ENCODE data around the gene SNX8.

The SNX8 gene

GRCh38 chr7:2255145-2256139, 58.8 kb downstream of the SNX8 start:
- no peak for TF ChIP-seq ZNF274 (IDR thresholded peaks at IDR 0.05; ENCODE audit: low read depth, low read length)

GRCh38 chr7:2254429-2255144, 59.7 kb downstream of the SNX8 start:
- no peak overlapping the region for H3K4me3 ChIP-seq (ENCODE audit: low read length)
- no peak for TF ChIP-seq ZNF274 (IDR thresholded peaks at IDR 0.05; ENCODE audit: low read depth, low read length)

More at GRCh38 chr7:2255145-2256139, 58.8 kb downstream of the SNX8 start:
- no peak overlapping the region for H3K4me3 ChIP-seq (ENCODE audit: low read length)

- H3K4me3 ChIP-seq (ENCODE audit: low read length): no peak overlapping the region
- TF ChIP-seq ZNF274 (IDR thresholded peaks at IDR 0.05; ENCODE audit: low read depth, low read length): no peak
Observed at GRCh38 chr7:2253525-2254244, 60.6 kb downstream of the SNX8 start.

- no peak overlapping the region for H3K4me3 ChIP-seq (ENCODE audit: low read length)
- no peak for TF ChIP-seq ZNF274 (IDR thresholded peaks at IDR 0.05; ENCODE audit: low read depth, low read length)
Observed at GRCh38 chr7:2253021-2253420, 61.2 kb downstream of the SNX8 start.

GRCh38 chr7:2251841-2252771, 62.1 kb downstream of the SNX8 start:
- TF ChIP-seq ZNF274 (IDR thresholded peaks at IDR 0.05; ENCODE audit: low read depth, low read length): no peak
- no peak overlapping the region for H3K4me3 ChIP-seq (ENCODE audit: low read length)

GRCh38 chr7:2251381-2251780, 62.9 kb downstream of the SNX8 start:
- no peak overlapping the region for H3K4me3 ChIP-seq (ENCODE audit: low read length)
- TF ChIP-seq ZNF274 (IDR thresholded peaks at IDR 0.05; ENCODE audit: low read depth, low read length): no peak

- no peak overlapping the region for H3K4me3 ChIP-seq (ENCODE audit: low read length)
- no peak for TF ChIP-seq ZNF274 (IDR thresholded peaks at IDR 0.05; ENCODE audit: low read depth, low read length)
Observed at GRCh38 chr7:2249744-2250323, 64.4 kb downstream of the SNX8 start.

GRCh38 chr7:2248984-2249694, 65.1 kb downstream of the SNX8 start:
- no peak overlapping the region; the same call in 1 of the 2 replicates for H3K4me3 ChIP-seq (ENCODE audit: low read length)
- no peak for TF ChIP-seq ZNF274 (IDR thresholded peaks at IDR 0.05; ENCODE audit: low read depth, low read length)

GRCh38 chr7:2247141-2247995, 66.9 kb downstream of the SNX8 start:
- no peak for TF ChIP-seq ZNF274 (IDR thresholded peaks at IDR 0.05; ENCODE audit: low read depth, low read length)
- no peak overlapping the region for H3K4me3 ChIP-seq (ENCODE audit: low read length)

- no peak overlapping the region; the same call in 1 of the 2 replicates for H3K4me3 ChIP-seq (ENCODE audit: low read length)
Observed at GRCh38 chr7:2245883-2246675, 68.2 kb downstream of the SNX8 start.

More at GRCh38 chr7:2245883-2246675, 68.2 kb downstream of the SNX8 start:
- no peak for TF ChIP-seq ZNF274 (IDR thresholded peaks at IDR 0.05; ENCODE audit: low read depth, low read length)
